HCEC 1CT (cell line): ENCODE measurements around the gene TMC7.

Experiments
- DNase-seq: peaks from one replicate; pipeline ENCODE4 v3.0.0-alpha.2; 2017

The TMC7 gene

GRCh38 chr16:19092653-19093410 is 109.1 kb downstream of the TMC7 start:
- DNase-seq, result no peak

- no peak for DNase-seq
These were observed 110.2 kb downstream of the TMC7 start for GRCh38 chr16:19093631-19094541.

- DNase-seq, result peak; percentile 49
These were observed 111.0 kb downstream of the TMC7 start for GRCh38 chr16:19094542-19095365.

GRCh38 chr16:19095654-19096053 is 111.9 kb downstream of the TMC7 start:
- DNase-seq, result no peak

GRCh38 chr16:19098173-19098572 is 114.4 kb downstream of the TMC7 start:
- DNase-seq, result no peak

- DNase-seq, result no peak
These were observed 118.6 kb downstream of the TMC7 start for GRCh38 chr16:19102187-19102872.

- no peak for DNase-seq
These were observed 120.9 kb downstream of the TMC7 start for GRCh38 chr16:19104607-19105006.

- DNase-seq, result no peak
These were observed 121.4 kb downstream of the TMC7 start for GRCh38 chr16:19105131-19105530.

- DNase-seq, result no peak
These were observed 122.3 kb downstream of the TMC7 start for GRCh38 chr16:19105891-19106624.

- DNase-seq, result no peak
These were observed 122.9 kb downstream of the TMC7 start for GRCh38 chr16:19106625-19107020.

GRCh38 chr16:19108409-19109287 is 124.9 kb downstream of the TMC7 start:
- no peak for DNase-seq

- no peak for DNase-seq
These were observed 125.5 kb downstream of the TMC7 start for GRCh38 chr16:19109288-19109664.

- no peak for DNase-seq
These were observed 127.0 kb downstream of the TMC7 start for GRCh38 chr16:19110537-19111360.

GRCh38 chr16:19112099-19112407 is 128.3 kb downstream of the TMC7 start:
- DNase-seq, result no peak
